Posterior cingulate gyrus (tissue), 11 donors: ENCODE measurements around the gene LY6G5C.
A peak's percentile ranks its signal among the peaks of the same experiment; 100 is the strongest.

Source experiments
- DNase-seq, 10 donors: peaks; one replicate each; pipeline versions ENCODE4 v3.0.0 to v3.0.0-alpha.2; 2020 to 2021; ENCODE audit warnings: mixed read lengths in 3 of 10
- intact Hi-C: fragments of 100-400 bp; cut with DNase I; formaldehyde crosslinking; loops from one replicate; pipeline ENCODE4 v1.15.1; 2023

The LY6G5C gene

GRCh38 chr6:31680226-31681134, at the start of gene LY6G5C:
Gene LY6G5C (minus strand): TSS chr6:31681067. CDS start chr6:31680373, 694 bp downstream.
- intact Hi-C loops, result loop anchor here (2.0 to 5.0 kb wide), 2 partner anchors 154 to 272 kb away; no protein-coding TSS in a partner anchor
- DNase-seq, result peak; percentile 65 to 97 (median 81)

- intact Hi-C loops, result loop anchor here (5.0 to 10.0 kb wide), 2 partner anchors 65 to 102 kb away; partner anchors contain the start of gene VARS1
- peak; percentile 43 to 94 (median 60) for DNase-seq
These were observed 49.2 kb upstream of the LY6G5C start for GRCh38 chr6:31729979-31730630.

- intact Hi-C loops, result loop anchor here (5.0 kb wide), 1 partner anchor 103 kb away; no protein-coding TSS in a partner anchor
- DNase-seq, result peak; percentile 44 to 96 (median 74)
These were observed 48.7 kb upstream of the LY6G5C start for GRCh38 chr6:31729515-31729978.

- peak in 2 of 10 donors; percentile 72 to 75 for DNase-seq
- intact Hi-C loops, result loop anchor here (5.0 kb wide), 1 partner anchor 103 kb away; no protein-coding TSS in a partner anchor
These were observed 48.1 kb upstream of the LY6G5C start, which contains the start of gene DDAH2 for GRCh38 chr6:31728767-31729514. Gene DDAH2 (minus strand): TSS chr6:31729299. CDS start chr6:31729161, 138 bp downstream.

GRCh38 chr6:31727717-31728671, 47.1 kb upstream of the LY6G5C start:
- peak in 1 of 10 donors; percentile 81 for DNase-seq
- intact Hi-C loops, result loop anchor here (5.0 kb wide), 1 partner anchor 104 kb away; no protein-coding TSS in a partner anchor

GRCh38 chr6:31727034-31727716, 46.3 kb upstream of the LY6G5C start:
- intact Hi-C loops, result loop anchor here (5.0 kb wide), 1 partner anchor 105 kb away; no protein-coding TSS in a partner anchor
- peak in 1 of 10 donors; percentile 69 for DNase-seq

- peak in 1 of 10 donors; percentile 52 for DNase-seq
- intact Hi-C loops, result loop anchor here (5.0 kb wide), 1 partner anchor 107 kb away; no protein-coding TSS in a partner anchor
These were observed 44.9 kb upstream of the LY6G5C start for GRCh38 chr6:31725502-31726350.

GRCh38 chr6:31723980-31724691, 43.3 kb upstream of the LY6G5C start:
- intact Hi-C loops, result no loop called here

GRCh38 chr6:31723245-31723979, 42.5 kb upstream of the LY6G5C start, which contains the start of gene MPIG6B:
Gene MPIG6B (plus strand): TSS chr6:31723373. CDS start chr6:31723384, 11 bp downstream.
- intact Hi-C loops, result no loop called here

More at GRCh38 chr6:31723980-31724691, 43.3 kb upstream of the LY6G5C start:
- DNase-seq, result peak in 1 of 10 donors; percentile 85

GRCh38 chr6:31722173-31722572, 41.3 kb upstream of the LY6G5C start:
- peak in 1 of 10 donors; percentile 55 for DNase-seq
- intact Hi-C loops, result no loop called here

More at GRCh38 chr6:31723245-31723979, 42.5 kb upstream of the LY6G5C start, which contains the start of gene MPIG6B:
- peak in 1 of 10 donors; percentile 82 for DNase-seq

GRCh38 chr6:31721351-31722020, 40.6 kb upstream of the LY6G5C start, which contains the start of gene LY6G6C:
Gene LY6G6C (minus strand): TSS chr6:31721746. CDS start chr6:31721679, 67 bp downstream.
- intact Hi-C loops, result no loop called here
- peak in 1 of 10 donors; percentile 56 for DNase-seq

- peak in 1 of 10 donors; percentile 34 for DNase-seq
- intact Hi-C loops, result no loop called here
These were observed 39.4 kb upstream of the LY6G5C start for GRCh38 chr6:31720196-31720770.

- DNase-seq, result peak in 1 of 10 donors; percentile 58
- intact Hi-C loops, result no loop called here
These were observed 38.1 kb upstream of the LY6G5C start for GRCh38 chr6:31719001-31719400.

GRCh38 chr6:31718265-31718664, 37.4 kb upstream of the LY6G5C start:
- intact Hi-C loops, result no loop called here
- peak in 1 of 10 donors; percentile 8 for DNase-seq
